Measurements from ENCODE around the gene ZFYVE26.

ZFYVE26 gene

DNA sequence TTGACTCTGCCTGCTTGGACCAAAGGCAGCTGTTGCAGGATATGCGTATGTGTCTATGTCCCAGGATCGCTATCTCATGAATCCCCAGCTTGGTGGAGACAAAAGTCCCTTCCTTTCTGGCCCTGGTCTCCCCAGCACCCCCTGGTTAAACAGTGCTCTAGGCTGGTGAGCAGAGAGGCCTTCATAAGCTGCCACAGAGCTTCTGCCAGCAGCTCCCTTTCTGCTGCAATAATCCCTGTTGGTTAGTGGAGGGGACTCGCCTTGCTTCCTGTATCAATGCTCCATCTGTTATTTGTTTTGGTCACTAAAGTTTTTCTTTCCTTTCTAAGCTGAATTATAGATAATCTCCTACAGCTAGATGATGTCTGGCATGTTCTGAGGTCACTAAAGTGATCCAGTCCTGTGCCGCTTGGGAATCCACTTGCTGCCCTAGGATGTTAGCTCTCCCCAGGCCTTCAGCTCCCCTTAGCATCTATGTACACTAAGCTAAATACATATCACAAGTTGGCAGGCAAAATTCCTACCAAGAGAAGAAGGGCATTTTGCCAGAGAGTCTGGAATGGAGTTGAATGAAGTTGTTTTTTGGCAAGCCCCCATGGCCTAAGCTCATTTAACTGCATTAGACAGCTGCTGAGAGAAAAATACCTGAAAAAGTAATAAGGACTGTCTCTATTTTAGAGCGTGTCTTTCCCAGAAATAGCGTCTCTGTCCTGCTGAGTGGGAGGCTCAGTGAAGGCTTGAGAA is 66.9 kb downstream of the ZFYVE26 start:
- H3K27me3 ChIP-seq (ENCODE audit: insufficient read depth, poor library complexity, severe bottlenecking): no peaks in the 10 kb centered on the region
- ATAC-seq (ENCODE audit: low read depth): no peak
- peaks cover 12% of the 10 kb centered on the region; the same call in 1 of the 2 replicates for H3K36me3 ChIP-seq (ENCODE audit: low read depth)
- TF ChIP-seq, protein P1, sequence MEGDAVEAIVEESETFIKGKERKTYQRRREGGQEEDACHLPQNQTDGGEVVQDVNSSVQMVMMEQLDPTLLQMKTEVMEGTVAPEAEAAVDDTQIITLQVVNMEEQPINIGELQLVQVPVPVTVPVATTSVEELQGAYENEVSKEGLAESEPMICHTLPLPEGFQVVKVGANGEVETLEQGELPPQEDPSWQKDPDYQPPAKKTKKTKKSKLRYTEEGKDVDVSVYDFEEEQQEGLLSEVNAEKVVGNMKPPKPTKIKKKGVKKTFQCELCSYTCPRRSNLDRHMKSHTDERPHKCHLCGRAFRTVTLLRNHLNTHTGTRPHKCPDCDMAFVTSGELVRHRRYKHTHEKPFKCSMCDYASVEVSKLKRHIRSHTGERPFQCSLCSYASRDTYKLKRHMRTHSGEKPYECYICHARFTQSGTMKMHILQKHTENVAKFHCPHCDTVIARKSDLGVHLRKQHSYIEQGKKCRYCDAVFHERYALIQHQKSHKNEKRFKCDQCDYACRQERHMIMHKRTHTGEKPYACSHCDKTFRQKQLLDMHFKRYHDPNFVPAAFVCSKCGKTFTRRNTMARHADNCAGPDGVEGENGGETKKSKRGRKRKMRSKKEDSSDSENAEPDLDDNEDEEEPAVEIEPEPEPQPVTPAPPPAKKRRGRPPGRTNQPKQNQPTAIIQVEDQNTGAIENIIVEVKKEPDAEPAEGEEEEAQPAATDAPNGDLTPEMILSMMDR (IDR thresholded peaks at IDR 0.05; ENCODE audit: poor library complexity, severe bottlenecking): no peak
- H3K27ac ChIP-seq (ENCODE audit: poor library complexity, severe bottlenecking): no peak overlapping the region
- H3K4me3 ChIP-seq (ENCODE audit: severe bottlenecking): no peak overlapping the region
- DNase-seq (ENCODE audit: low spot score): no peak
- no peaks in the 10 kb centered on the region for H3K4me1 ChIP-seq (ENCODE audit: insufficient read depth, poor library complexity, severe bottlenecking)
- H3K9me3 ChIP-seq (ENCODE audit: severe bottlenecking): no peaks in the 10 kb centered on the region

GRCh38 chr14:67748312-67748711 is 68.1 kb downstream of the ZFYVE26 start:
- TF ChIP-seq, protein P1 (IDR thresholded peaks at IDR 0.05; ENCODE audit: poor library complexity, severe bottlenecking): no peak
- no peak for DNase-seq (ENCODE audit: low spot score)
- ATAC-seq (ENCODE audit: low read depth): no peak
- Histone ChIP-seq H3K4me3 (ENCODE audit: severe bottlenecking) (no peak overlapping the region), H3K27me3 (ENCODE audit: insufficient read depth, poor library complexity, severe bottlenecking) (no peaks in the 10 kb centered on the region), H3K27ac (ENCODE audit: poor library complexity, severe bottlenecking) (no peak overlapping the region), H3K9me3 (ENCODE audit: severe bottlenecking) (no peaks in the 10 kb centered on the region), H3K4me1 (ENCODE audit: insufficient read depth, poor library complexity, severe bottlenecking) (no peaks in the 10 kb centered on the region), H3K36me3 (ENCODE audit: low read depth) (peaks cover 12% of the 10 kb centered on the region; the same call in 1 of the 2 replicates)

GRCh38 chr14:67746927-67747326 is 69.5 kb downstream of the ZFYVE26 start:
- DNase-seq (ENCODE audit: low spot score): no peak
- no peak overlapping the region for H3K4me3 ChIP-seq (ENCODE audit: severe bottlenecking)
- no peak overlapping the region for H3K27ac ChIP-seq (ENCODE audit: poor library complexity, severe bottlenecking)
- TF ChIP-seq, protein P1 (IDR thresholded peaks at IDR 0.05; ENCODE audit: poor library complexity, severe bottlenecking): no peak
- H3K9me3 ChIP-seq (ENCODE audit: severe bottlenecking): no peaks in the 10 kb centered on the region
- H3K4me1 ChIP-seq (ENCODE audit: insufficient read depth, poor library complexity, severe bottlenecking): no peaks in the 10 kb centered on the region
- H3K36me3 ChIP-seq (ENCODE audit: low read depth): peaks cover 6% of the 10 kb centered on the region; the same call in 1 of the 2 replicates
- no peak for ATAC-seq (ENCODE audit: low read depth)
- no peaks in the 10 kb centered on the region for H3K27me3 ChIP-seq (ENCODE audit: insufficient read depth, poor library complexity, severe bottlenecking)

DNA sequence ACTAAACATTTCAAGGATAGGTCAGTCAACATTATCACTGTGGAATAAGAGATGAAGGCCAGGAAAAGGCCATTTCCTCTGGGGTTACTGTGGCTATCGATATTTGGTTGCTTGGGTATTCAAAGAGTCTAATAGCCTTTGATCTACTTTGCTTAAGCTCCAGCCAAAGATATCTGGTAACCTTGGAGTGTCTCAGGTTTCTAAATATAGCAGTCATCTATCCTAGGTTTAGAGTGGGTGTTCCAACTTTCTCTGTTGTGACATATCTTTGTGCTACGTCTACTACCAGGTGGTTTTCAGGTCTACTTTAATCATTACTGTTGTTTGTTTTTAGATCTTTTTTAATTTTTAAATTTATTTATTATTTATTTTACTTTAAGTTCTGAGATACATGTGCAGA is 72.3 kb downstream of the ZFYVE26 start:
- Histone ChIP-seq H3K9me3 (ENCODE audit: severe bottlenecking) (no peaks in the 10 kb centered on the region), H3K4me1 (ENCODE audit: insufficient read depth, poor library complexity, severe bottlenecking) (peaks cover 3% of the 10 kb centered on the region), H3K27me3 (ENCODE audit: insufficient read depth, poor library complexity, severe bottlenecking) (no peaks in the 10 kb centered on the region), H3K4me3 (ENCODE audit: severe bottlenecking) (no peak overlapping the region), H3K36me3 (ENCODE audit: low read depth) (no peaks in the 10 kb centered on the region), H3K27ac (ENCODE audit: poor library complexity, severe bottlenecking) (no peak overlapping the region)
- TF ChIP-seq, protein P1 (IDR thresholded peaks at IDR 0.05; ENCODE audit: poor library complexity, severe bottlenecking): no peak
- ATAC-seq (ENCODE audit: low read depth) (no peak), DNase-seq (ENCODE audit: low spot score) (no peak)
